ENCODE data around the gene ABCA3. TPM values are rescaled to one million over a fixed set of nuclear protein-coding genes. Genes with fewer than 3 reads are reported as not detected.
A peak's percentile ranks its signal among the peaks of the same experiment; 100 is the strongest.

ABCA3 gene
- total and polyA plus RNA-seq, 11 donors = 6.7 to 16.5 (median 9.6) TPM

DNA sequence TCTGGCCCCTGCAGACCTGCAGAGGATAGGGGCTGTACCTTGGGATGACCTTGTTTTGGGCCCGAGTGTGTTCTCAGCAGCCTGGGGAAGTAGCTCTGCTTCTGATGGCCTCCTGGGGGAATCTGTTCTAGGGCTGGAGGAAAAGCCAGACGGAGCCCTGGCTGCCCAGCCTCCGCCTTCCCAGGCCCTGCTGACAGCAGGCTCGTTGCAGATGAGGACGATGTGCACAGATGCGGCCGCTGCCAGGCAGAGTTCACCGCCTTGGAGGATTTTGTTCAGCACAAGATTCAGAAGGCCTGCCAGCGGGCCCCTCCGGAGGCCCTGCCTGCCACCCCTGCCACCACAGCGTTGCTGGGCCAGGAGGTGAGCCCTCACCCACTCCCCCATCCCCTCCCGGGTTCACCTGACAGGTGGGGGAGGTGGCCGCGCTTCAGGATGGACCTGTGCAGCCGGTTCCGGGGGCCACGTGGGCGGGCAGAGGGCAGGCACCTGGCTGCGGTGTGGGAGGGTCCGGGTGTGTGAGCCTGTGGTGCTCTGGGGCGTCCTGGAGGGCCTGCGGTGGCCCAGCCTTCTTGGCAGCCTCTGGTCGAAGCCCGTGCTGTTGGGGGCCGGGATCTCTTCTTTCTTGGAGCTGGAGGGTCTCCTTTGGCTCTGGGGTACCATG, 112.2 kb downstream of the ABCA3 start:
- WGBS, 4 donors = 86 to 91% (median 88%) methylated on average over 14 to 25 of the region's 25 CpGs
- DNase-seq (no peak), ATAC-seq (no peak)
- Histone ChIP-seq H3K27me3 (no peaks in the 10 kb centered on the region), H3K4me3 (no peak overlapping the region), H3K4me1 (peaks cover 0 to 28% (median 14%) of the 10 kb centered on the region in 12 donors), H3K27ac (no peak overlapping the region), H3K36me3 (peaks cover 7 to 66% (median 51%) of the 10 kb centered on the region in 9 donors), H3K9me3 (no peaks in the 10 kb centered on the region)
- TF ChIP-seq POLR2A (IDR thresholded peaks at IDR 0.05) (no peak), CTCF (IDR thresholded peaks at IDR 0.05) (no peak)
- intact Hi-C loops (cut with DNase I) = no loop called here

DNA sequence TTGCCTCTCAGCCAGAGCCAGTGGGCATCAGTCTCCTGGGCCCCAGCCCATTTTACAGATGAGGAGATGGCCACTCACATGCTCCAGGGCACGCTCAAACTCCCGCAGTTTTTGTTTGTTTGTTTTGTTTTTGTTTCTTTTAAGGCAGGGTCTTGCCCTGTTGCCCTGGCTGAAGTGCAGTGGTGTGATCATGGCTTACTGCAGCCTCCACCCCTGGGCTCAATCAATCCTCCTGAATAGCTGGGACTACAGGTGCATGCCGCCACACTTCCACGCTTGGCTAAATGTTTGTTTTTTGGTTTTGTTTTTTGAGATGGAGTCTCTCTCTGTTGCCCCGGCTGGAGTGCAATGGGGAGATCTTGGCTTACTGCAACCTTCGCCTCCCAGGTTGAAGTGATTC, 113.6 kb downstream of the ABCA3 start:
- intact Hi-C loops (cut with DNase I) = loop anchor here in 1 of 10 donors (2.0 kb wide), 1 partner anchor 22 kb away; no protein-coding TSS in a partner anchor
- no peak for TF ChIP-seq CTCF (IDR thresholded peaks at IDR 0.05)
- no peak for TF ChIP-seq POLR2A (IDR thresholded peaks at IDR 0.05)
- Histone ChIP-seq H3K4me3 (no peak overlapping the region), H3K36me3 (peaks cover 4 to 52% (median 37%) of the 10 kb centered on the region in 9 donors), H3K4me1 (peaks cover 0 to 31% (median 17%) of the 10 kb centered on the region in 12 donors), H3K27me3 (no peaks in the 10 kb centered on the region), H3K9me3 (no peaks in the 10 kb centered on the region), H3K27ac (no peak overlapping the region)
- 92 to 94% (median 93%) methylated on average over 6 of the region's 6 CpGs for WGBS, 4 donors
- DNase-seq (no peak), ATAC-seq (no peak)

DNA sequence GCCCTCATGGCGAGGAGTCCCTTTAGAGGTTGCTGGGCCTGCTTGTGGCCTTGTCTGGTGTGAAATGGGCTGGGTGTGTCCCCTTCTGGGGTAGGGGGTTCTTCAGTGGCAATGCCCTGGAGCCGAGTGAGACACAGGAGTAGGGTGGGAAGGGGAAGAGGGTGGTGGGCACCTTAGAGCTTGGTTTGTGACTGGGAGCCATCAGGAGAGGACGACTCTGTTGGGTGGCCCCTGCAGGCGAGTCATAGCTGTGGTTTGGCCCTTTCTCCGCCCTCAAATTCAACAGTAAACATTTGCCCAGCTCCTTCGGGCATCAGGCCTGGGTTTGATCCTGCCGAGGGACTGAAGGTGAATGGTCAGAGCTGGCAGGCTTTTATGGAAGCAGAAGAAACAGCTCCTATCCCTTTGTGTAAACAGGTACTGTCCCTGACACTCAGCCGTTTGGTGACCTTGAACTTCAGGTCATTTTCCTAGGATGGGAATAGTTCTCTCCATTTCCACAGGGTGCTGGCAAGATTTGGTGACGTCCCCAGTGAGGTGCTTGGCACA, 114.2 kb downstream of the ABCA3 start:
- peaks cover 4 to 46% (median 31%) of the 10 kb centered on the region in 9 donors for H3K36me3 ChIP-seq
- TF ChIP-seq POLR2A (IDR thresholded peaks at IDR 0.05) (no peak), CTCF (IDR thresholded peaks at IDR 0.05) (no peak)
- DNase-seq (no peak), ATAC-seq (no peak)
- peaks cover 0 to 31% (median 17%) of the 10 kb centered on the region in 12 donors for H3K4me1 ChIP-seq
- no peak overlapping the region for H3K4me3 ChIP-seq
- no peaks in the 10 kb centered on the region for H3K9me3 ChIP-seq
- H3K27me3 ChIP-seq = no peaks in the 10 kb centered on the region
- 61 to 71% (median 67%) methylated on average over 9 of the region's 9 CpGs for WGBS, 4 donors
- H3K27ac ChIP-seq = peak overlapping the region in 1 of 12 donors; percentile 22
- intact Hi-C loops (cut with DNase I) = loop anchor here in 1 of 10 donors (2.0 kb wide), 1 partner anchor 22 kb away; no protein-coding TSS in a partner anchor

MicroRNA genes within 50 kb of the gene (microRNA counts, 767-probe panel; counts per million panel counts)
- microRNA hsa-miR-940 = 0 to 71.6 counts per million in 2 donors

Small RNA genes lying within 50 kb of the gene (microRNA-seq; reads per million reads assigned to microRNA genes)
- 0 to 0.41 (median 0) reads per million in 4 donors for gene MIR3677
- 0 reads per million in 4 donors for gene MIR4717

Other genes starting within 250 kb of the ABCA3 start
- gene PKD1, start 204.8 kb downstream of the ABCA3 start, total RNA-seq = 100 to 1,000 TPM in 6 of 9 donors, 10 to 100 TPM in 3; 64.9 to 441 (median 110) TPM
- gene PKD1, start 204.8 kb downstream of the ABCA3 start, polyA plus RNA-seq = 100 to 1,000 TPM in 1 of 2 donors, 10 to 100 TPM in 1; 90.6 to 105 TPM
- gene RAB26, start 192.1 kb downstream of the ABCA3 start, total RNA-seq = 1 to 10 TPM in 4 of 9 donors, under 1 TPM in 5; 0.36 to 5.0 (median 0.75) TPM
- 1 to 10 TPM in 1 of 2 donors, under 1 TPM in 1; 0.28 to 3.3 TPM for gene RAB26, start 192.1 kb downstream of the ABCA3 start, polyA plus RNA-seq
- gene TRAF7, start 184.9 kb downstream of the ABCA3 start, total RNA-seq = 10 to 100 TPM; 20.2 to 40.2 (median 27.0) TPM
- gene TRAF7, start 184.9 kb downstream of the ABCA3 start, polyA plus RNA-seq = 10 to 100 TPM; 12.2 to 39.5 TPM
- 1 to 10 TPM in 8 of 9 donors, under 1 TPM in 1; 0.77 to 7.0 (median 2.1) TPM for gene CASKIN1, start 144.1 kb downstream of the ABCA3 start, total RNA-seq
- 1 to 10 TPM in 1 of 2 donors, under 1 TPM in 1; 0.37 to 4.0 TPM for gene CASKIN1, start 144.1 kb downstream of the ABCA3 start, polyA plus RNA-seq
- gene MLST8, start 135.3 kb downstream of the ABCA3 start, total RNA-seq = 10 to 100 TPM; 19.8 to 49.0 (median 22.8) TPM
- 10 to 100 TPM; 28.5 to 42.3 TPM for gene MLST8, start 135.3 kb downstream of the ABCA3 start, polyA plus RNA-seq
- gene BRICD5, start 129.9 kb downstream of the ABCA3 start, total RNA-seq = 10 to 100 TPM in 2 of 9 donors, 1 to 10 TPM in 7; 1.7 to 11.7 (median 5.5) TPM
- 1 to 10 TPM; 3.8 to 7.6 TPM for gene BRICD5, start 129.9 kb downstream of the ABCA3 start, polyA plus RNA-seq
- 10 to 100 TPM; 19.6 to 44.0 (median 33.8) TPM for gene PGP, start 125.9 kb downstream of the ABCA3 start, total RNA-seq
- 10 to 100 TPM; 24.6 to 31.7 TPM for gene PGP, start 125.9 kb downstream of the ABCA3 start, polyA plus RNA-seq
- 10 to 100 TPM in 8 of 9 donors, 1 to 10 TPM in 1; 8.4 to 27.3 (median 12.7) TPM for gene E4F1, start 117.1 kb downstream of the ABCA3 start, total RNA-seq
- 10 to 100 TPM; 17.3 to 20.4 TPM for gene E4F1, start 117.1 kb downstream of the ABCA3 start, polyA plus RNA-seq
- under 1 TPM in 7 of 9 donors, not detected in 2; 0.12 to 0.51 (median 0.34) TPM for gene DNASE1L2, start 104.3 kb downstream of the ABCA3 start, total RNA-seq
- under 1 TPM; 0.18 to 0.50 TPM for gene DNASE1L2, start 104.3 kb downstream of the ABCA3 start, polyA plus RNA-seq
- gene ECI1, start 89.1 kb downstream of the ABCA3 start, total RNA-seq = 100 to 1,000 TPM in 8 of 9 donors, 10 to 100 TPM in 1; 84.6 to 178 (median 142) TPM
- gene ECI1, start 89.1 kb downstream of the ABCA3 start, polyA plus RNA-seq = 100 to 1,000 TPM; 146 to 340 TPM
- 100 to 1,000 TPM; 100 to 154 (median 120) TPM for gene RNPS1, start 72.6 kb downstream of the ABCA3 start, total RNA-seq
- gene RNPS1, start 72.6 kb downstream of the ABCA3 start, polyA plus RNA-seq = 100 to 1,000 TPM in 1 of 2 donors, 10 to 100 TPM in 1; 73.9 to 193 TPM
- 1 to 10 TPM in 7 of 9 donors, under 1 TPM in 2; 0.67 to 6.0 (median 1.6) TPM for gene CCNF, start 88.7 kb upstream of the ABCA3 start, total RNA-seq
- gene CCNF, start 88.7 kb upstream of the ABCA3 start, polyA plus RNA-seq = 1 to 10 TPM in 1 of 2 donors, under 1 TPM in 1; 0.38 to 1.6 TPM
- 1 to 10 TPM in 5 of 9 donors, under 1 TPM in 3, not detected in 1; 0.60 to 4.9 (median 1.2) TPM for gene TEDC2, start 119.4 kb upstream of the ABCA3 start, total RNA-seq
- 1 to 10 TPM in 1 of 2 donors, under 1 TPM in 1; 0.46 to 3.1 TPM for gene TEDC2, start 119.4 kb upstream of the ABCA3 start, polyA plus RNA-seq
- under 1 TPM in 6 of 9 donors, not detected in 3; 0.09 to 0.50 (median 0.20) TPM for gene NTN3, start 130.6 kb upstream of the ABCA3 start, total RNA-seq
- gene NTN3, start 130.6 kb upstream of the ABCA3 start, polyA plus RNA-seq = not detected
- gene TBC1D24, start 134.4 kb upstream of the ABCA3 start, total RNA-seq = 10 to 100 TPM in 8 of 9 donors, 1 to 10 TPM in 1; 8.9 to 19.2 (median 11.9) TPM
- 1 to 10 TPM; 4.0 to 6.7 TPM for gene TBC1D24, start 134.4 kb upstream of the ABCA3 start, polyA plus RNA-seq
- gene ATP6V0C, start 173.2 kb upstream of the ABCA3 start, total RNA-seq = 100 to 1,000 TPM in 7 of 9 donors, 10 to 100 TPM in 2; 61.6 to 209 (median 129) TPM
- 100 to 1,000 TPM; 132 to 232 TPM for gene ATP6V0C, start 173.2 kb upstream of the ABCA3 start, polyA plus RNA-seq
- 10 to 100 TPM in 5 of 9 donors, 1 to 10 TPM in 4; 8.9 to 34.0 (median 11.8) TPM for gene AMDHD2, start 179.6 kb upstream of the ABCA3 start, total RNA-seq
- 10 to 100 TPM in 1 of 2 donors, 1 to 10 TPM in 1; 9.4 to 13.2 TPM for gene AMDHD2, start 179.6 kb upstream of the ABCA3 start, polyA plus RNA-seq
- under 1 TPM in 1 of 9 donors, not detected in 8; 0.18 TPM for gene CEMP1, start 190.7 kb upstream of the ABCA3 start, total RNA-seq
- under 1 TPM; 0.04 to 0.27 TPM for gene CEMP1, start 190.7 kb upstream of the ABCA3 start, polyA plus RNA-seq
- gene PDPK1, start 197.3 kb upstream of the ABCA3 start, total RNA-seq = 10 to 100 TPM; 29.1 to 54.1 (median 40.4) TPM
- gene PDPK1, start 197.3 kb upstream of the ABCA3 start, polyA plus RNA-seq = 10 to 100 TPM; 12.3 to 32.3 TPM